SU-DHL-6 (cell line): ENCODE measurements around the gene INAFM2.

ENCODE experiments used
- H2AFZ ChIP-seq: fragments of 200-600 bp; sonication (generic); 2 replicates; pipeline ENCODE4 v1.6.1; 2014; ENCODE audit warnings: low read depth, mild to moderate bottlenecking, moderate library complexity, mixed read lengths, antibody characterized with exemption, low read length; ENCODE audit not compliant: severe bottlenecking
- H3F3A ChIP-seq: fragments of 200-600 bp; shearing (Covaris generic); 2 replicates; pipeline ENCODE4 v1.6.0; 2016; ENCODE audit warnings: antibody characterized with exemption, mild to moderate bottlenecking; ENCODE audit not compliant: insufficient read depth
- H3K27ac ChIP-seq: fragments of 200-600 bp; sonication (generic); 2 replicates; pipeline ENCODE4 v1.5.1; 2016; ENCODE audit warnings: low read depth, mild to moderate bottlenecking, low read length, moderate library complexity, mixed read lengths
- H3K27me3 ChIP-seq: fragments of 200-600 bp; sonication (generic), shearing (Covaris generic); 2 replicates; pipeline ENCODE4 v1.6.0; 2014; ENCODE audit warnings: mild to moderate bottlenecking, low read length
- H3K36me3 ChIP-seq: fragments of 200-600 bp; sonication (generic); 2 replicates; pipeline ENCODE4 v1.6.1; 2014; ENCODE audit warnings: mild to moderate bottlenecking, low read length, mixed read lengths
- H3K4me2 ChIP-seq: fragments of 300-600, 200-600 bp; shearing (Covaris generic), sonication (generic); 2 replicates; pipeline ENCODE4 v1.6.0; 2014; ENCODE audit warnings: low read length, low read depth, mild to moderate bottlenecking; ENCODE audit not compliant: poor library complexity, severe bottlenecking
- H3K4me3 ChIP-seq: fragments of 200-600 bp; sonication (generic); 2 replicates; pipeline ENCODE4 v1.5.1; 2014; ENCODE audit warnings: antibody characterized with exemption, low read length, mild to moderate bottlenecking, mixed read lengths; ENCODE audit not compliant: insufficient read depth, poor library complexity, severe bottlenecking
- H3K79me2 ChIP-seq: fragments of 200-600 bp; sonication (generic); 2 replicates; pipeline ENCODE4 v1.6.1; 2014; ENCODE audit warnings: mild to moderate bottlenecking, low read length, moderate library complexity; ENCODE audit not compliant: insufficient read depth
- H3K9ac ChIP-seq: fragments of 200-600 bp; sonication (generic); 2 replicates; pipeline ENCODE4 v1.7.0; 2014; ENCODE audit warnings: mild to moderate bottlenecking, low read length
- H3K9me2 ChIP-seq: fragments of 200-600 bp; sonication (generic); replicated peaks from 2 replicates; pipeline ENCODE4 v1.6.1; 2014; ENCODE audit warnings: low read length; ENCODE audit not compliant: insufficient read depth
- H3K9me3 ChIP-seq: fragments of 200-600 bp; sonication (generic); 2 replicates; pipeline ENCODE4 v1.6.1; 2014; ENCODE audit warnings: low read length, mixed read lengths; ENCODE audit not compliant: insufficient read depth
- H4K20me1 ChIP-seq: fragments of 200-600 bp; sonication (generic); 2 replicates; pipeline ENCODE4 v1.6.1; 2014; ENCODE audit warnings: low read depth, mild to moderate bottlenecking, antibody characterized with exemption, low read length, moderate library complexity, mixed read lengths
- EZH2phosphoT487 ChIP-seq: fragments of 200-600 bp; sonication (generic), shearing (Covaris generic); conservative IDR thresholded peaks from 2 replicates; pipeline ENCODE4 v1.6.1; 2018; ENCODE audit warnings: mild to moderate bottlenecking, antibody characterized with exemption, low read length, moderate library complexity, mixed read lengths
- TF ChIP-seq, protein P1 (sequence below): fragments of 200-600 bp; sonication (generic); IDR thresholded peaks from one replicate; pipeline ENCODE4 v1.5.1; 2017; ENCODE audit warnings: antibody characterized with exemption, mild to moderate bottlenecking, low read length, moderate library complexity; ENCODE audit not compliant: insufficient read depth, poor library complexity, severe bottlenecking

Gene INAFM2

DNA sequence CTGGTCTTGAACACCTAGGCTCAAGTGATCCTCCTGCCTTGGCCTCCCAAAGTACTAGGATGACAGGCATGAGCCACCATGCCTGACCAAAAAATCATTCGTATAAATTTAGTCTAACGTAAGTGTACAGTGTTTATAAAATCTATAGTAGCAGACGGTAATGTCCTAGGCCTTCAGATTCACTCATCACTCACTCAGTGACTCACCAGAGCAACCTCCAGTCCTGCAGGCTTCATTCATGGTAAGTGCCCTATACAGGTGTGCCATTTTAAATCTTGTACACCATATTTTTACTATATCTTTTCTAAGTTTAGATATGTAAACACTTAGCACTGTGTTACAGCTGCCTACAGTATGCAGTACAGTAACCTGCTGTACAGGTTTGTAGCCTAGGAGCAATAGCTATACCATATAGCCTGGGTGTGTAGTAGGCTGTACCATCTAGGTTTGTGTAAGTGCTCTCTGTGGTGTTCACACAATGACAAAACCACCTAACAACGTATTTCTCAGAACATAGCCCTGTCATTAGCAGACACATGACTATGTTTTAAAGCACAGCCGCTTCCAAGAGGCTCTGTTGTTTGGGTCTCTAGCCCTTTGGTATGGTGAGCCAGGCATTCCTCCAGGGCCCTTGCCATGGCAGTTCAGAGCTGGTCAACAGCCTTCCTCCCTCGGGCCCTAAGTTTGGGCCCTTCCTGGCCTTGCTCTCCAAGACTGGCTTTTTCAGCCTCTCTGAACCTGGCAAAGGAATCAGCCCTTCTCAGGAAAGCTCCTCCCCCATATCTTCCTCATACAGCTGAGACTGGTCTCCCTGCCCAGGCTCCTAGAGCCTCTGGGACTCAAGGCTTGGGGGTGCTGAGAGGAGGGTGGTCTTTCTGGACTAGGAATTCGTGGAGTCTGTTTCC, 19.2 kb downstream of the INAFM2 start:
- Histone ChIP-seq H3K9ac (no peak overlapping the region), H3K36me3 (no peaks in the 10 kb centered on the region), H3K4me3 (no peak overlapping the region), H3K4me2 (no peak overlapping the region), H3K9me2 (no peaks in the 10 kb centered on the region), H3F3A (no peaks in the 10 kb centered on the region), H3K9me3 (no peaks in the 10 kb centered on the region), H4K20me1 (no peaks in the 10 kb centered on the region), H3K27me3 (no peaks in the 10 kb centered on the region), H3K79me2 (no peaks in the 10 kb centered on the region), H2AFZ (no peak overlapping the region), H3K27ac (no peak overlapping the region)
- TF ChIP-seq EZH2phosphoT487 = no peak
- TF ChIP-seq, protein P1, sequence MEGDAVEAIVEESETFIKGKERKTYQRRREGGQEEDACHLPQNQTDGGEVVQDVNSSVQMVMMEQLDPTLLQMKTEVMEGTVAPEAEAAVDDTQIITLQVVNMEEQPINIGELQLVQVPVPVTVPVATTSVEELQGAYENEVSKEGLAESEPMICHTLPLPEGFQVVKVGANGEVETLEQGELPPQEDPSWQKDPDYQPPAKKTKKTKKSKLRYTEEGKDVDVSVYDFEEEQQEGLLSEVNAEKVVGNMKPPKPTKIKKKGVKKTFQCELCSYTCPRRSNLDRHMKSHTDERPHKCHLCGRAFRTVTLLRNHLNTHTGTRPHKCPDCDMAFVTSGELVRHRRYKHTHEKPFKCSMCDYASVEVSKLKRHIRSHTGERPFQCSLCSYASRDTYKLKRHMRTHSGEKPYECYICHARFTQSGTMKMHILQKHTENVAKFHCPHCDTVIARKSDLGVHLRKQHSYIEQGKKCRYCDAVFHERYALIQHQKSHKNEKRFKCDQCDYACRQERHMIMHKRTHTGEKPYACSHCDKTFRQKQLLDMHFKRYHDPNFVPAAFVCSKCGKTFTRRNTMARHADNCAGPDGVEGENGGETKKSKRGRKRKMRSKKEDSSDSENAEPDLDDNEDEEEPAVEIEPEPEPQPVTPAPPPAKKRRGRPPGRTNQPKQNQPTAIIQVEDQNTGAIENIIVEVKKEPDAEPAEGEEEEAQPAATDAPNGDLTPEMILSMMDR = no peak

DNA sequence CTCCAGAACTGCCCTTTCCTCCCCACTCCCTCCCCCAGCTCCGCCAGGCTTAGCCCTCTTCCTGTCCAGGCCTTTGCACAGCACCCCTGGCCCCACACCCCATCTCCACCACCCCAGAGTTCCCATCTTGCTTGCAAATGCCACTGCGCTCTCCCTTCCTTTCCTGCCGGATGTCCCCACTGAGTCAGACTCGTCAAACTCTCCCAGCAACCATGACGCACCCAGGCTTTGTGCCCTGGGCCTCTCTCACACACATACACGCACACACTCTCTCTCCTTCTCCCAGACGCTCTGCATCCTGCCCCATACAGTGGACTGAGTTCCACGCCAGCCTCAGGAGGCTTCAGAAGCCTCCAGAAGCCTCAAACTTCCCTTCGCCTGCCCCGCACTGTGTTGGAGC, 20.0 kb downstream of the INAFM2 start:
- Histone ChIP-seq H3K4me2 (no peak overlapping the region), H3K4me3 (no peak overlapping the region)

DNA sequence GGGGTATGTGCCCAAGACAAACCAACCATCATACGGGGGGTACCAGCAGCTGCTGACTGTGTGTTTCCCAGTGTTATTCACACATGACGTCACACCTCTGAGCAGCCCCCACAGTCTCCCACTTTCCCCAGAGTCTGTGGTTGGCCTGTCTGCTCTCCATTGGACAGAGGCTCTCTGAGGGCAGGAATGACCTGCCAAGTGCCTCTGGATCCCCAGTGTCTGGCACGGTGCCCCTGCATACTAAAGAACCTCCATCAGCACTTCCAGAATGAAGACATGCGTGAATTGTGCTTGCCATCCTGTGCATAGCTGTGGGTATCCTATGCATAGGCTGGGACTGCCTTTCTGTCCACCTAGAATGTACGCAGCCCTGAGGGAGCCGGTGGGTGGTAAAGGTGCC, 20.7 kb downstream of the INAFM2 start:
- Histone ChIP-seq H3K27me3 (no peaks in the 10 kb centered on the region), H3K9ac (no peak overlapping the region), H3K27ac (no peak overlapping the region), H2AFZ (no peak overlapping the region), H3K9me3 (no peaks in the 10 kb centered on the region), H4K20me1 (no peaks in the 10 kb centered on the region), H3K36me3 (no peaks in the 10 kb centered on the region), H3F3A (no peaks in the 10 kb centered on the region), H3K79me2 (no peaks in the 10 kb centered on the region), H3K9me2 (no peaks in the 10 kb centered on the region), H3K4me2 (no peak overlapping the region), H3K4me3 (no peak overlapping the region)
- TF ChIP-seq, protein P1 = no peak
- no peak for TF ChIP-seq EZH2phosphoT487

More for the DNA sequence above, 20.0 kb downstream of the INAFM2 start:
- Histone ChIP-seq H3K9ac (no peak overlapping the region), H4K20me1 (no peaks in the 10 kb centered on the region), H3K27ac (no peak overlapping the region), H3K79me2 (no peaks in the 10 kb centered on the region), H3K36me3 (no peaks in the 10 kb centered on the region), H3K9me3 (no peaks in the 10 kb centered on the region), H2AFZ (no peak overlapping the region), H3K27me3 (no peaks in the 10 kb centered on the region), H3F3A (no peaks in the 10 kb centered on the region), H3K9me2 (no peaks in the 10 kb centered on the region)
- TF ChIP-seq, protein P1 = no peak
- no peak for TF ChIP-seq EZH2phosphoT487
